HepG2 (cell line): ENCODE data around the gene OSBPL8. TPM values are rescaled to one million over a fixed set of nuclear protein-coding genes. Genes with fewer than 3 reads are reported as not detected.

Experiments
- CEBPG ChIP-seq: IDR thresholded peaks from 2 replicates; pipeline ENCODE4 v1.6.1; 2016
- CENPX ChIP-seq: sonication (generic); formaldehyde crosslinking; IDR thresholded peaks from 2 replicates; pipeline ENCODE4 v1.9.0; 2021; ENCODE audit warnings: mild to moderate bottlenecking, missing genetic modification reagents, moderate library complexity
- CREB3 ChIP-seq: sonication (generic); formaldehyde crosslinking; IDR thresholded peaks from 2 replicates; pipeline ENCODE4 v1.5.0; 2020; ENCODE audit warnings: missing genetic modification reagents
- CSRNP1 ChIP-seq: sonication (generic); formaldehyde crosslinking; IDR thresholded peaks from 2 replicates; pipeline ENCODE4 v1.8.1; 2023; ENCODE audit warnings: mild to moderate bottlenecking, missing genetic modification reagents
- DNMT3B ChIP-seq: conservative IDR thresholded peaks from 2 replicates; pipeline ENCODE4 v1.6.1; 2016; ENCODE audit warnings: missing biosample characterization, control low read depth
- ELF4 ChIP-seq: sonication (generic); formaldehyde crosslinking; IDR thresholded peaks from 2 replicates; pipeline ENCODE4 v1.5.0; 2020; ENCODE audit warnings: missing genetic modification reagents, mild to moderate bottlenecking, moderate library complexity, borderline replicate concordance
- GMEB2 ChIP-seq: IDR thresholded peaks from 2 replicates; pipeline ENCODE4 v1.6.1; 2016; ENCODE audit warnings: missing biosample characterization, missing genetic modification reagents, low read depth
- GTF3A ChIP-seq: sonication (generic); formaldehyde crosslinking; conservative IDR thresholded peaks from 2 replicates; pipeline ENCODE4 v1.4.0; 2020; ENCODE audit warnings: mild to moderate bottlenecking, missing genetic modification reagents
- MEF2D ChIP-seq: sonication (generic); formaldehyde crosslinking; IDR thresholded peaks from 2 replicates; pipeline ENCODE4 v1.5.1; 2020; ENCODE audit warnings: mild to moderate bottlenecking, missing genetic modification reagents
- SMC3 ChIP-seq: IDR thresholded peaks from 2 replicates; pipeline ENCODE4 v1.6.1; 2011; ENCODE audit warnings: low read length, improper control_type of control experiment
- SP4 ChIP-seq: sonication (generic); formaldehyde crosslinking; IDR thresholded peaks from 2 replicates; pipeline ENCODE4 v1.8.1; 2023; ENCODE audit warnings: mild to moderate bottlenecking, missing genetic modification reagents
- SYNCRIP ChIP-seq: fragments of 200-400 bp; formaldehyde crosslinking; IDR thresholded peaks from 2 replicates; pipeline ENCODE4 v1.6.1; 2018; ENCODE audit warnings: mild to moderate bottlenecking, low read depth, low read length; ENCODE audit not compliant: insufficient read depth
- TCF12 ChIP-seq, 2 experiments: fragments of 450-650 bp in 1 of 2; sonication (generic) in 1 of 2; formaldehyde crosslinking in 1 of 2; IDR thresholded peaks; 2 replicates each; pipeline versions ENCODE4 v1.6.1 to v1.8.0; 2017 to 2022; ENCODE audit warnings: antibody characterized with exemption in 1 of 2, mild to moderate bottlenecking in 1 of 2, missing genetic modification reagents in 1 of 2, moderate library complexity in 1 of 2
- THAP8 ChIP-seq: sonication (generic); formaldehyde crosslinking; IDR thresholded peaks from 2 replicates; pipeline ENCODE4 v1.5.1; 2020; ENCODE audit warnings: missing genetic modification reagents, mild to moderate bottlenecking, borderline replicate concordance
- U2AF1 ChIP-seq: fragments of 200-400 bp; formaldehyde crosslinking; optimal IDR thresholded peaks from 2 replicates; pipeline ENCODE3; 2017; ENCODE audit warnings: mild to moderate bottlenecking, low read depth, low read length
- YEATS2 ChIP-seq: sonication (generic); formaldehyde crosslinking; IDR thresholded peaks from 2 replicates; pipeline ENCODE4 v1.4.0; 2020; ENCODE audit warnings: missing genetic modification reagents, borderline replicate concordance
- ZFP62 ChIP-seq: sonication (generic); formaldehyde crosslinking; IDR thresholded peaks from 2 replicates; pipeline ENCODE4 v1.4.0; 2020; ENCODE audit warnings: missing genetic modification reagents
- ZIK1 ChIP-seq: sonication (generic); formaldehyde crosslinking; IDR thresholded peaks from 2 replicates; pipeline ENCODE4 v1.5.0; 2020; ENCODE audit warnings: mild to moderate bottlenecking, low read depth, missing genetic modification reagents, borderline replicate concordance
- ZNF17 ChIP-seq: sonication (generic); formaldehyde crosslinking; IDR thresholded peaks from 2 replicates; pipeline ENCODE4 v1.5.0; 2020; ENCODE audit warnings: mild to moderate bottlenecking, missing genetic modification reagents
- ZNF430 ChIP-seq: sonication (generic); formaldehyde crosslinking; IDR thresholded peaks from 2 replicates; pipeline ENCODE4 v1.9.0; 2021; ENCODE audit warnings: mild to moderate bottlenecking, missing genetic modification reagents
- ZNF547 ChIP-seq: sonication (generic); formaldehyde crosslinking; IDR thresholded peaks from 2 replicates; pipeline ENCODE4 v1.5.1; 2020; ENCODE audit warnings: mild to moderate bottlenecking, missing genetic modification reagents
- ZNF550 ChIP-seq: sonication (generic); formaldehyde crosslinking; IDR thresholded peaks from 2 replicates; pipeline ENCODE4 v1.4.0; 2020; ENCODE audit warnings: mild to moderate bottlenecking, missing genetic modification reagents, borderline replicate concordance
- ZNF564 ChIP-seq: sonication (generic); formaldehyde crosslinking; IDR thresholded peaks from 2 replicates; pipeline ENCODE4 v1.8.1; 2023; ENCODE audit warnings: mild to moderate bottlenecking, missing genetic modification reagents
- ZNF607 ChIP-seq: sonication (generic); formaldehyde crosslinking; IDR thresholded peaks from 2 replicates; pipeline ENCODE4 v1.5.1; 2020; ENCODE audit warnings: missing genetic modification reagents, mild to moderate bottlenecking, borderline replicate concordance
- polyA plus RNA-seq, 8 experiments: library from polyadenylated mRNA; depleted of rRNA in 3 of 8; stranded (reverse) in 7 of 8; unstranded in 1 of 8; fragments of >200 nt; fragmentation: Illumina TruSeq in 4 of 8; extraction: Trizol in 4 of 8; gene quantifications; 2 replicates each; pipeline versions ENCODE4 v1.2.1 to v1.2.3, GENCODE V29; 2011 to 2016; ENCODE audit warnings: low read depth in 4 of 8, missing spikeins in 1 of 8, mixed read lengths in 1 of 8; ENCODE audit not compliant: insufficient read depth in 1 of 8
- total RNA-seq, 5 experiments: library from RNA; depleted of rRNA; stranded (reverse); fragments of >200 nt; fragmentation: Illumina TruSeq; extraction: Trizol; gene quantifications; 2 replicates each; pipeline ENCODE4 v1.2.3, GENCODE V29; 2016; ENCODE audit warnings: low read depth in 1 of 5
- TF ChIP-seq, protein P1 (sequence below): sonication (generic); formaldehyde crosslinking; IDR thresholded peaks from 2 replicates; pipeline ENCODE4 v1.4.0; 2020; ENCODE audit warnings: mild to moderate bottlenecking, missing genetic modification reagents

Gene OSBPL8
- total and polyA plus RNA-seq, 2 of the 13 experiments (the other 11 are each of a cell fraction or from before 2014, with no cell fraction given), result 11.0 to 33.9 TPM

GRCh38 chr12:76348079-76348901 lies 211.3 kb downstream of the OSBPL8 start, which contains the start of gene BBS10 (continued):
- TF ChIP-seq CSRNP1 (peak; percentile 32; the same call in 1 of the 2 replicates), TCF12 (IDR thresholded peaks at IDR 0.05) (no peak), TCF12 (CRISPR knock-in tag; IDR thresholded peaks at IDR 0.05) (no peak), DNMT3B (CRISPR knock-in tag) (no peak; the same call in 1 of the 2 replicates), ZNF607 (CRISPR knock-in tag) (no peak), CENPX (CRISPR knock-in tag) (no peak), ZNF17 (CRISPR knock-in tag) (no peak), SMC3 (0 out of 2 replicates have a peak, but pooled peaks have one; percentile 6), CEBPG (CRISPR knock-in tag) (no peak), GMEB2 (CRISPR knock-in tag) (no peak), YEATS2 (peak; percentile 88; the same call in 1 of the 2 replicates), ZNF547 (0 out of 2 replicates have a peak, but pooled peaks have one; percentile 21), MEF2D (no peak; the same call in 1 of the 2 replicates), ZNF430 (CRISPR knock-in tag) (peak; percentile 80; the same call in 1 of the 2 replicates), SP4 (0 out of 2 replicates have a peak, but pooled peaks have one; percentile 65), U2AF1 (no peak), ZIK1 (CRISPR knock-in tag) (no peak), THAP8 (CRISPR knock-in tag) (no peak), ZNF550 (no peak), ELF4 (CRISPR knock-in tag) (peak; percentile 91), ZNF564 (CRISPR knock-in tag) (peak; percentile 68), GTF3A (CRISPR knock-in tag) (peak; percentile 30; the same call in 1 of the 2 replicates), ZFP62 (no peak), SYNCRIP (no peak), CREB3 (CRISPR knock-in tag) (peak; percentile 85; the same call in 1 of the 2 replicates)
- TF ChIP-seq, protein P1, sequence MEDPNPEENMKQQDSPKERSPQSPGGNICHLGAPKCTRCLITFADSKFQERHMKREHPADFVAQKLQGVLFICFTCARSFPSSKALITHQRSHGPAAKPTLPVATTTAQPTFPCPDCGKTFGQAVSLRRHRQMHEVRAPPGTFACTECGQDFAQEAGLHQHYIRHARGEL, result 0 out of 2 replicates have a peak, but pooled peaks have one; percentile 20
